NT2/D1 (cell line): ENCODE results near the gene ARL16.

Experiments used
- YY1 ChIP-seq: IDR thresholded peaks from 2 replicates; pipeline ENCODE4 v1.6.1; 2011; ENCODE audit not compliant: insufficient read length, insufficient read depth
- ZNF274 ChIP-seq: IDR thresholded peaks from 2 replicates; pipeline ENCODE4 v1.6.1; 2011; ENCODE audit warnings: mild to moderate bottlenecking, low read depth, low read length

GRCh38 chr17:81713556-81714411 is 30.2 kb upstream of the ARL16 start:
- no peak for TF ChIP-seq ZNF274
- TF ChIP-seq YY1: no peak
